Activated CD4-positive, alpha-beta T cell treated with anti-CD3 and anti-CD28 coated beads, Interleukin-2, Interleukin-4, amounts not matched to agents 100 ng/mL and 50 ng/mL, durations not matched to agents 16 hours and 8 hours (primary cell): ENCODE data around the gene INS.
"Not testable (repeated sequence)": the region's sequence is repeated elsewhere in the genome, so short reads cannot be mapped to it uniquely, and the experiment has no call there.

ENCODE experiments used
- DNase-seq: peaks from one replicate; pipeline ENCODE4 v3.0.0-alpha.2; 2020; ENCODE audit warnings: low spot score

The INS gene

GRCh38 chr11:2132874-2133240 is 28.2 kb downstream of the INS start:
- DNase-seq = no peak

GRCh38 chr11:2132246-2132645 is 28.8 kb downstream of the INS start:
- no peak for DNase-seq

GRCh38 chr11:2131371-2132236 is 29.4 kb downstream of the INS start:
- no peak for DNase-seq

GRCh38 chr11:2130881-2131352 is 30.1 kb downstream of the INS start:
- no peak for DNase-seq

DNA sequence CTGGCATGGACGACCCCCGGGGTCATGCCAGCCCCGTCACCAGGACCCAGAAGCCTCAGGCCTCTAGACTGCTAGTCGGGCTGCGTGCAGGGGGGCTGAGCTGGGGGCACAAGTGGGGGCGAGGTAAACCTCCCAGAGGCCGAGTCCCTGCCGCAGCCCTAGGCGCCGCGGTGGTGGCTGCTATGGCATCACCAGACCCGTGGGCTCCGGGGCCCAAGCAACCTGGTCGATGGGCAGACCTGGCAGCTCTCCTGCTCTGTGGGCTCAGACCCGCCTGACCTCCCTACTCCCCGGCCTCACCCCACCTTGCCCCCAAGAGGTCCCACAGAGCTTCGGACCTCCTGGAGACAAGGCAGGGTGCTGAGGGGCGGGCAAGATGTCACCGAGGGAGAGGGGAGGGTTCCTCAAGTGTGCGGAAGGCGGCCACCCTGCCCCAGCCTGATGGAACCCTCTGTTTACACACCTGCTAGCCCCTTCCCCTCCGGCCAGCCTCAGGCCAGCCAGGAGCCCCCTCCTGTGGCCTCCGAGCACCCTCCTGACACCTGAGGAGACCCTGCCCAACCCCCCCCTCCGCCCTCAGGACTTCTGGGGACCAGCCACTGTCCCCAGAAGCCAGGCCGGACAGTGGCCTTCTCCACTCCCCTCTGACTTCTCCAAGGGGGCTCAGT is 31.2 kb downstream of the INS start:
- DNase-seq = no peak

GRCh38 chr11:2129308-2129698 is 31.7 kb downstream of the INS start:
- no peak for DNase-seq

DNA sequence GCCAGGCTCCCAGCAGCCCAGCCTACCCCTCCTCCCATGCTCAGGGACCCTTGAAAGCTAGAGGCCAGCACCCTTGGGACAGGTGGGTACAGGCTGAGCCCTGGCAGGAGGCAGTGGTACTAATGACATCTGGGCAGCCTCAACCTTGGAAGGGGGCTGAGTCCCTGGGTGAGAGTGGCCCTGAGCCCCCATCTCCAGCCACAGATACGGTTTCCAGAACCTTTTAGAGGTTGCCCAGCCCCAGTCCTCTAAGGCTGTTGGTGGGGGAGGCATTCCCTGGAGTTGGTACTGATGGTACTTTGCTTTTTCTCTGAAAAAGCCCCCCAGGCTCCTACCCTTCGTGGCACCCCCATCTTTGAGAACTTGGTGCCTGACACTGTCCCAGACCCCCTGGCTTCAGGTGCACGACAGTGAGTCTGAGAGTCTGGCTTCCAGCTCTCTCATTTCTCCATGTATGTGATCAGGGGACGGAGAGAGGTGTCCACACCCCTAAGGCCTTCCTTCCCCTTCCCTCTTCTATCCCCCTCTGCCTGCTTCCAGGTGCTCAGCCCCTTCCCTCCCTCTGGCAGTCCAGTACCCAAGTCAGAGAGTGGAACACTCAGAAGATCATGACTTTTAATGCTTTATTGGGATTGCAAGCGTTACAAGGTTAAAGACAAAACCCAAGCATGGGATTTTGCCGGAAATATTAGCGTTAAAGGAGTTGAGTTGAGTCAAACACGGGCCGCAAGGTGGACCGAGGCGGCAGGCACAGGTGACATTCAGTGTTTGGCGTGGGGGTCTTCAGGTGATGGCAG is 32.3 kb downstream of the INS start:
- DNase-seq = no peak

DNA sequence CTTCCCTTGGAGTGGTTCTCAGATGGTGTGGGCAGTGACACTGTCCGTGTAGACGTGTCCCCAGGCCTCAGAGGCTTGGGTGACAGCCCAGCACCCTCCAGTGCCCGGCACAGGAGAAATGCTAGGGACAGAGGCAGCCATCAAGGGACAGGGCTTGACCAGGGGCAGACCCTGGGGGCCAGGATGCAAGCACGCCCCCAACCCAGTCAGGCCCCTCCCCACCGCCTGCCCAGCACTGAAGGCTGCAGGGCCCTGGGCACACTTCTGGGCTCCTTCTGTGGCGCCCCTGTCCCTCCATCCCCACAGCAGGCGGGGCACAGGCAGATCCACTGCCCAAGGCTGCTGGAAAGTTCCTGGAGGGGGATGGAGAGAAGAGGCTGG is 32.9 kb downstream of the INS start:
- DNase-seq = no peak

GRCh38 chr11:2127482-2128129 is 33.4 kb downstream of the INS start:
- no peak for DNase-seq

DNA sequence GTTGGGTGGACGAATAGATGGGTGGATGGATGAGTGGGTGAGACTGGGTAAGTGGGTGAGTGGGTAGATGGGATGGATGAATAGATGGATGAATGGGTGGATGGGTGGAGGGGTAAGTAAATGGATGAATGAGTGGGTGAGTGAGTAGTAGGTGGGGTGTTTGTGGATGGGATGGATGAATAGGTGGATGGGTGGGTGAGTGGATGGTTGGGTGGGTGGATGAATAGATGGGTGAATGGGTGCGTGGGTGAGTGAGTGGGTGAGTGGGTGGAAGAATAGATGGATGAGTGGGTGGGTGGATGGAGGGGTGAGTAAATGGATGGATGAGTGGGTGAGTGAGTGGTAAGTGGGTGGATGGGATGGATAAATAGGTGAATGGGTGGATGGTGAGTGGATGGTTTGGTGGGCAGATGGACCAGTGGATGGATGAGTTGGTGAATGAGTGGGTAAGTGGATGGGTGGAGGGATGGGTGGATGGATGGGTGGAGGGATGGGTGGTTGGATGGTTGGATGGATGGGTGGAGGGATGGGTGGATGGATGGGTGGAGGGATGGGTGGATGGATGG is 34.4 kb downstream of the INS start:
- no peak for DNase-seq

- DNase-seq = not testable (repeated sequence)
These were observed 36.1 kb downstream of the INS start for GRCh38 chr11:2124736-2125484.

DNA sequence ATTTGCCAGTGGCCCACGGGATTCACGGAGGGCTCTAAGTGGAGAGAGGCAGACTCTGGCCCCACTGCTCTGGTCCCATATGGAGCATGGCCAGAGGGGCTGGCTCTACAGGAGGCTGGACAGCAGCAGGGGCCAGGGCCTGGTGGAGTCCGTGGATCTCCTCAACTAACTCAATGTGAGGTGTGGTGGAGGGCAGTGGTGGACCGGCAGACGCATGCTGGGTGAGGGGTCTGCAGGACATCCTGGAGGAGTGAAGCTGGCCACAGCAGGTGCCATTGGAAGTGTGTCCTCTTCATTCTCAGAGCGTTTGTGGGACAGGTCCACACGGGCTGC is 37.4 kb downstream of the INS start:
- DNase-seq = no peak

DNA sequence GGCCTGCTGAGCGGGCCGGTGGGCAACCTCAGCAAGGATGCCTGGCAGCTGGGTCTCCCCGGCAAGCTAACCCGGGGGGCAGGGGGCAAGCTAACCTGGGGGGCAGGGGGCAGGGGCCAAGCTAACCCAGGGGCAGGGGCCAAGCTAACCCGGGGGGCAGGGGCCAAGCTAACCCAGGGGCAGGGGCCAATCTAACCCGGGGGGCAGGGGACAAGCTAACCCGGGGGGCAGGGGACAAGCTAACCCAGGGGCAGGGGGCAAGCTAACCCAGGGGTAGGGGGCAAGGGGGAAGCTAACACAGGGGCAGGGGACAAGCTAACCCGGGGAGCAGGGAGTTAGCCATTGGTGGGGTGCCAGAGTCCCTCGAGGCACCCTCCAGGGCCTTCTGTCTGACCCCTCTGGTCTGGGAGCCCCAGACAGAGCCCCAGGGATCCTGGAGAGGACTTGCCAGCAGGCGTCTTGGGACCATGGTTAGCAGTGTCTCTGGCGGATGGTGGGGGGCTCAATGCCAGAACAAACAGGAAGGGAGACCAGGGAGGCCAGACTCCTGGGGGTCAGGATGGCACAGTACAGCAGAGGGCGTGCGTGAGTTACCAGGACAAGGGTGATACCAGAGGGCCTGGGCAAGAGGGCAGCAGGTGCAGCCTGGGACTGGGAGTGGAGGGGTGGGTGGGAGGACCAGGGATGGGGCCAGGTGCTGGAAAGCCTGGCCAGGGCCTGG is 37.9 kb downstream of the INS start:
- DNase-seq = no peak

DNA sequence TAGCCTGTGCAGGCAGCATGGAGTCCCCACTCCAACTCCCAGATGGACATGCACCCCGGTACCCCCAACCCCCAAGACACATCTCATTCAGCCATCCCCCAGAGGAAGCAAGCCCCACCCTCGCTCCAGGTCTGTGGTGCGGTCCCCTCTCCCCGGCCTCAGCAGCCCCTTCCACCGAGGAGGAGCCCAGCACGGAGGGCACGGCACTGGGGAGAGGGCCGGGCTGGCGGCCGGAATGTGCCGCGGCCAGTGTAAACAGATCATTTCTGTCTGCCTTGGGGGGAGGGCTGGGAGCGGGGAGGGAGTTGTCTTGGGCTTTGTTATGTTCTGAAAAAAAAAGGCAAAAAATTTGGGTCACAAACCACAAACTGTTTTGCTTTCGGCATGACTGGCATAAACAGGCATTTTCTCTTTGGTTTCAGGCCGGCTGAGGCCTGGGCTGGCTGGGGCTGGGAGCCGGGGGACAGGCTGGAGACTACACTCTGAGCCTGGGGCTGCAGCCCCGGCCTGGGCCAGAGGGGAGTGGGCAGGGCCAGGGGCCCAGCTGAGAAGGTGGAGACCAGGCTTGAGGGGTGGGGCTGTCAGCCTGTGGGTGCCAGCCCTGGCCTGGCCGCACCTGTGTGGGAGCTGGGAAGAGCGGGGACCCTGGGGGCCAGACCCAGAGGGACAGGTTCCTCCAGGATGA is 38.6 kb downstream of the INS start:
- no peak for DNase-seq

GRCh38 chr11:2121227-2122130 is 39.5 kb downstream of the INS start:
- no peak for DNase-seq

DNA sequence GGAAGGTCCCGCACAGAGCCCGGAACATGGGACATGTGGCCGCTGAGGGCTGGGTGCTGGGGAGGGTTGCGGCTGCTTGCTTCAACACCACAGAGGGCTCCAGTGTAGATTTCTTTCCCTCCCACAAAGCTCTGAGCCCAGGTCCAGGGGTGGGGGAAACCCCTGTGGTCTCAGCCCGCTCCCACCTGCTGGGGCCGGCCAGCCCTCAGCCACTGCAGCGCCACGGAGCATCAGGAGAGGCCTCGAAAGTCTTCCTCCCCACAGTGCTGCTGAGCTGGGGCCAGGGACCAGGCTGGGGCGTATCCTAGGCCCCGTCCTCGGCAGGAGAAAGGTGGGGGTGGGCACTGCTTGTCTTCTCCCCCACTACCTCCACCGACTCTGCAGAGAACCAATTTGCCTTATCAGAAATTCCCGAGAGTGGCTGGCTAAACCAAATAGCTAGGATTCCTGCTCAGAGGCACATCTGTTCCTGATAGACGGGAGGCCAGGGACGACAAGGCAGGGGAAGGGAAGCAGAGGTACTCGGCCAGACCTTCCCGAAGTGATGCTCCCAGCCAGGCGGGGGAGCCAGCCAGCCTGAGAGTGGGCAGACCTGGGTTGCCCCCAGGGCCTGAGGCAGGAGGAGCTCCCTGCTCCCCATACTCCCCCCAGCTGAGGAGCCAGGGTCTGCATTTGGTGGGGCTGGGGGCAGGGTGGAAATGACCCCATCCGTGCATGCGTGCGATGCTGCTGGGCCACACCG is 40.5 kb downstream of the INS start:
- DNase-seq = no peak

GRCh38 chr11:2118677-2119076 is 42.3 kb downstream of the INS start:
- DNase-seq = no peak

GRCh38 chr11:2116680-2117079 is 44.3 kb downstream of the INS start:
- no peak for DNase-seq
